ENCODE measurements around the gene AVPR2. TPM values are rescaled to one million over a fixed set of nuclear protein-coding genes. Genes with fewer than 3 reads are reported as not detected.

The AVPR2 gene
- total and polyA plus RNA-seq, 10 of the 15 experiments (the other 5 are each of a cell fraction or from before 2014, with no cell fraction given): 0.12 to 0.37 TPM; not detected in 8

DNA sequence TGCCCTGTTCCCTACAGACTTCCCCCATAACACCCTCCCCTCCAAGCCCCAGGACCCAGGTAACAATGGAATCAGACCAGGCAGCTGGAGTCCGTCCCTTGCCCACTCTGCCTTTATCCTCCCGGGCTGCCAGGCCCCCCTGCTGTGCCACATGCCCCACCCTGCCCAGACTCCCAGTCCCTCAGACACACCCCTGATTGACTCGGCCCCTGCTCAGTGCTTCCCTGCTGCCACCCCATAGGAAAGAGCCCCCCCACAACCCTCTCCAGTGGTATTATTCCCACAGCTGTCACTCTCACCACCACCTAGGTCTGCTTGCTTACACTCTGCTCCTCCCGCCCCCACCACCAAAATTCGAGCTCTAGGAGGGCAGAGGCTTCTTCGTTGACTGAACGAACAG, 35.1 kb downstream of the AVPR2 start (continued):
- TF ChIP-seq, protein P1, sequence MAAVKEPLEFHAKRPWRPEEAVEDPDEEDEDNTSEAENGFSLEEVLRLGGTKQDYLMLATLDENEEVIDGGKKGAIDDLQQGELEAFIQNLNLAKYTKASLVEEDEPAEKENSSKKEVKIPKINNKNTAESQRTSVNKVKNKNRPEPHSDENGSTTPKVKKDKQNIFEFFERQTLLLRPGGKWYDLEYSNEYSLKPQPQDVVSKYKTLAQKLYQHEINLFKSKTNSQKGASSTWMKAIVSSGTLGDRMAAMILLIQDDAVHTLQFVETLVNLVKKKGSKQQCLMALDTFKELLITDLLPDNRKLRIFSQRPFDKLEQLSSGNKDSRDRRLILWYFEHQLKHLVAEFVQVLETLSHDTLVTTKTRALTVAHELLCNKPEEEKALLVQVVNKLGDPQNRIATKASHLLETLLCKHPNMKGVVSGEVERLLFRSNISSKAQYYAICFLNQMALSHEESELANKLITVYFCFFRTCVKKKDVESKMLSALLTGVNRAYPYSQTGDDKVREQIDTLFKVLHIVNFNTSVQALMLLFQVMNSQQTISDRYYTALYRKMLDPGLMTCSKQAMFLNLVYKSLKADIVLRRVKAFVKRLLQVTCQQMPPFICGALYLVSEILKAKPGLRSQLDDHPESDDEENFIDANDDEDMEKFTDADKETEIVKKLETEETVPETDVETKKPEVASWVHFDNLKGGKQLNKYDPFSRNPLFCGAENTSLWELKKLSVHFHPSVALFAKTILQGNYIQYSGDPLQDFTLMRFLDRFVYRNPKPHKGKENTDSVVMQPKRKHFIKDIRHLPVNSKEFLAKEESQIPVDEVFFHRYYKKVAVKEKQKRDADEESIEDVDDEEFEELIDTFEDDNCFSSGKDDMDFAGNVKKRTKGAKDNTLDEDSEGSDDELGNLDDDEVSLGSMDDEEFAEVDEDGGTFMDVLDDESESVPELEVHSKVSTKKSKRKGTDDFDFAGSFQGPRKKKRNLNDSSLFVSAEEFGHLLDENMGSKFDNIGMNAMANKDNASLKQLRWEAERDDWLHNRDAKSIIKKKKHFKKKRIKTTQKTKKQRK (IDR thresholded peaks at IDR 0.05; ENCODE audit: low read depth, low read length): no peak
- TF ChIP-seq ASH2L (IDR thresholded peaks at IDR 0.05; ENCODE audit: borderline replicate concordance, low read depth): no peak
- TF ChIP-seq IKZF1 (conservative IDR thresholded peaks at IDR 0.05): no peak
- TF ChIP-seq POU2F2 (IDR thresholded peaks at IDR 0.05; ENCODE audit: borderline replicate concordance, low read depth, low read length): no peak
- no peak for TF ChIP-seq TCF3 (IDR thresholded peaks at IDR 0.05; ENCODE audit: borderline replicate concordance, insufficient read depth, low read depth, low read length)
- TF ChIP-seq CBFB (IDR thresholded peaks at IDR 0.05; ENCODE audit: low read depth): no peak

DNA sequence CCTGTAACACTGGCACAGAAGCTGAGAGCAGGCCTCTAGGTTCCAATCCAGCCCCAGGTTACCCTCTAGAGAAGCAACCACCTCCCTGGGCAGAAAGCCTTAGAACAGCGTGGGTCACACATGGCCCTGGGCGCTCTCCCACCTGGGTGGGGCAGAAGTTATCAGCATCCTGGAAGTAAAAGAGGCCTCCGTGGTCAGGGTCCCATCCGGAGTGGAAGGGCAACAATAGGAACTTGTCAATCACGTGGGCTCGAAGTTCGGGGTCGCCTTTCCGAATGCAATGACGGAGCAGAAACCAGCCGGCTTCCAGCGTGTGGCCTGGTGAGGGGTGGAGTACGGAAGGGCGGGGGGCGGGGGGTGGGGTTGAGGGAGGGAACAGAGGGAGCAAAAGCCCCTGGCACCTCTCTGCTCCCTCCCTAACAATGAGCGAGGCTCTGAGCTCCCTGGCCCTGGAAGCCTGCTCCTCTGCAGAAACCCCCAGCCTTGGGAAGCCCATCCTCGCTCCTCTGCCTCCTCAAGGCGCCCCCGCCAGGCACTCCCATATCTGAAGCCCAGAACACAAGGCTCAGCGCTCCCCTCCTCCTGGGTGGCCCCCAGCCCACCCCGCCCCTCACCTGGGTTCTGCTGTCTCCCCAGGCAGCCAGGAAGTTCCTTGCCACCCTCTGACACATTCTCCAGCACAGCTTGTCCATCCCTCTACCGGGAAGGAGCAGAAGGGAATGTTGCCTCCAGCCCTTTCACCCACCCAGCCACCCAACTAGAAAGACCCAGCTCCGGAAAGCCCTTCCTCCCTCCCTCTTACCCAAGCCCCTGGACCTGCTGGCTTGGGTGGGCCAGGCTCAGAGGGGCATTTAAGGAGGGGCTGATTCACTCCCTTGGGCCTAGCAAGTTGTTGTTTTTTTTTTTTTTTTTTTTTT, 37.1 kb downstream of the AVPR2 start:
- POLR2A ChIA-PET: interaction anchor here (0.7 kb wide), 1 partner anchor 164 kb away, joined by 6 read pairs; no protein-coding TSS in a partner anchor
- Histone ChIP-seq H3K4me1 (ENCODE audit: control insufficient read depth, insufficient read depth, low read length) (no peaks in the 10 kb centered on the region), H3K9me3 (replicated peaks; ENCODE audit: control insufficient read depth, insufficient read depth, low read length) (no peaks in the 10 kb centered on the region), H2AFZ (ENCODE audit: control insufficient read depth, low read depth, low read length) (no peak overlapping the region), H3K4me3 (no peak overlapping the region), H3K27me3 (replicated peaks in 1 of 2; ENCODE audit: control insufficient read depth in 2 of 2, insufficient read depth in 2 of 2, low read length in 1 of 2) (no peaks in the 10 kb centered on the region), H3K9ac (ENCODE audit: control insufficient read depth, insufficient read depth, low read length) (no peak overlapping the region), H3K36me3 (ENCODE audit: control insufficient read depth in 2 of 2, insufficient read depth in 2 of 2, low read length in 1 of 2) (no peaks in the 10 kb centered on the region), H4K20me1 (ENCODE audit: control insufficient read depth, insufficient read depth) (no peaks in the 10 kb centered on the region), H3K79me2 (ENCODE audit: control insufficient read depth, insufficient read depth, low read length) (no peaks in the 10 kb centered on the region), H3K27ac (ENCODE audit: control insufficient read depth, insufficient read depth) (no peak overlapping the region), H3K4me2 (ENCODE audit: control insufficient read depth, insufficient read depth) (no peak overlapping the region)
- ATAC-seq (no peak), FAIRE-seq (no peak), DNase-seq (ENCODE audit: low read depth, low spot score) (no peak)
- 34% methylated on average over 22 of the region's 23 CpGs for WGBS (ENCODE audit: insufficient coverage, insufficient replicate concordance, low lambda C conversion rate, missing lambda C conversion rate)
- RAD21 ChIA-PET (ENCODE audit: unreplicated experiment): no interaction called here
- no TSS peak for BruUV-seq (replicated peaks)
- CTCF ChIA-PET: no interaction called here
- intact Hi-C loops (cut with micrococcal nuclease; ENCODE audit: unreplicated experiment): no loop called here
- SMC1A ChIA-PET (ENCODE audit: uncharacterized antibody, unreplicated experiment): no interaction called here
- in situ Hi-C loops (cut with MboI): no loop called here
- TF ChIP-seq BHLHE40 (IDR thresholded peaks at IDR 0.05; ENCODE audit: borderline replicate concordance in 1 of 2, low read depth in 2 of 2, low read length in 1 of 2): no peak
- no peak for TF ChIP-seq HDGF (IDR thresholded peaks at IDR 0.05)
- TF ChIP-seq RAD51 (IDR thresholded peaks at IDR 0.05): no peak
- TF ChIP-seq WRNIP1 (IDR thresholded peaks at IDR 0.05; ENCODE audit: borderline replicate concordance, low read depth, low read length): no peak
- no peak for TF ChIP-seq STAT3 (IDR thresholded peaks at IDR 0.05; ENCODE audit: low read depth, low read length)
- no peak for TF ChIP-seq SIX5 (IDR thresholded peaks at IDR 0.05; ENCODE audit: low read depth, low read length, severe bottlenecking)
- TF ChIP-seq, protein P2, sequence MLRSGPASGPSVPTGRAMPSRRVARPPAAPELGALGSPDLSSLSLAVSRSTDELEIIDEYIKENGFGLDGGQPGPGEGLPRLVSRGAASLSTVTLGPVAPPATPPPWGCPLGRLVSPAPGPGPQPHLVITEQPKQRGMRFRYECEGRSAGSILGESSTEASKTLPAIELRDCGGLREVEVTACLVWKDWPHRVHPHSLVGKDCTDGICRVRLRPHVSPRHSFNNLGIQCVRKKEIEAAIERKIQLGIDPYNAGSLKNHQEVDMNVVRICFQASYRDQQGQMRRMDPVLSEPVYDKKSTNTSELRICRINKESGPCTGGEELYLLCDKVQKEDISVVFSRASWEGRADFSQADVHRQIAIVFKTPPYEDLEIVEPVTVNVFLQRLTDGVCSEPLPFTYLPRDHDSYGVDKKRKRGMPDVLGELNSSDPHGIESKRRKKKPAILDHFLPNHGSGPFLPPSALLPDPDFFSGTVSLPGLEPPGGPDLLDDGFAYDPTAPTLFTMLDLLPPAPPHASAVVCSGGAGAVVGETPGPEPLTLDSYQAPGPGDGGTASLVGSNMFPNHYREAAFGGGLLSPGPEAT (IDR thresholded peaks at IDR 0.05; ENCODE audit: low read depth): no peak
- TF ChIP-seq GATAD2B (conservative IDR thresholded peaks at IDR 0.05; ENCODE audit: low read depth): no peak
- TF ChIP-seq LARP7 (IDR thresholded peaks at IDR 0.05): no peak
- TF ChIP-seq KLF5 (IDR thresholded peaks at IDR 0.05; ENCODE audit: partially characterized antibody): no peak
- TF ChIP-seq, protein P3, sequence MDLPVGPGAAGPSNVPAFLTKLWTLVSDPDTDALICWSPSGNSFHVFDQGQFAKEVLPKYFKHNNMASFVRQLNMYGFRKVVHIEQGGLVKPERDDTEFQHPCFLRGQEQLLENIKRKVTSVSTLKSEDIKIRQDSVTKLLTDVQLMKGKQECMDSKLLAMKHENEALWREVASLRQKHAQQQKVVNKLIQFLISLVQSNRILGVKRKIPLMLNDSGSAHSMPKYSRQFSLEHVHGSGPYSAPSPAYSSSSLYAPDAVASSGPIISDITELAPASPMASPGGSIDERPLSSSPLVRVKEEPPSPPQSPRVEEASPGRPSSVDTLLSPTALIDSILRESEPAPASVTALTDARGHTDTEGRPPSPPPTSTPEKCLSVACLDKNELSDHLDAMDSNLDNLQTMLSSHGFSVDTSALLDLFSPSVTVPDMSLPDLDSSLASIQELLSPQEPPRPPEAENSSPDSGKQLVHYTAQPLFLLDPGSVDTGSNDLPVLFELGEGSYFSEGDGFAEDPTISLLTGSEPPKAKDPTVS (IDR thresholded peaks at IDR 0.05; ENCODE audit: low read depth, low read length): no peak
